Caco-2 (cell line): ENCODE data around the gene GNAQ. TPM values are rescaled to one million over a fixed set of nuclear protein-coding genes. Genes with fewer than 3 reads are reported as not detected.
A peak's percentile ranks its signal among the peaks of the same experiment; 100 is the strongest.

Experiments
- BruUV-seq: library from RNA; stranded (reverse); fragments of 400-500 nt; replicated peaks from 2 replicates; lab custom pipeline; 2021; lab: Mats Ljungman, UMichigan
- CTCF ChIA-PET: fragments of 300-600 bp; sonication (Branson Sonifier 250); formaldehyde crosslinking; loops from one replicate; lab custom pipeline; 2022; ENCODE audit warnings: antibody characterized with exemption; lab: Charles Lee
- POLR2A ChIA-PET: fragments of 300-600 bp; sonication (Branson Sonifier 250); formaldehyde crosslinking; loops from one replicate; lab custom pipeline; 2022; ENCODE audit warnings: antibody characterized with exemption; lab: Charles Lee
- DNase-seq, 2 experiments: peaks; one replicate each; pipeline versions ENCODE4 v3.0.0 to v3.0.0-alpha.2; 2020 to 2022
- H3K27me3 ChIP-seq: replicated peaks from 2 replicates; pipeline ENCODE4 v1.6.0; 2011; ENCODE audit warnings: low read length; ENCODE audit not compliant: control insufficient read depth, insufficient read depth
- H3K36me3 ChIP-seq: 2 replicates; pipeline ENCODE4 v1.5.1; 2011; ENCODE audit warnings: low read length; ENCODE audit not compliant: control insufficient read depth, insufficient read depth
- H3K4me1 ChIP-seq: fragments of 250-450 bp; sonication (Bioruptor Pico); 2 replicates; pipeline ENCODE4 v1.5.1; 2020; ENCODE audit warnings: mild to moderate bottlenecking
- H3K4me3 ChIP-seq: 2 replicates; pipeline ENCODE4 v1.5.1; 2011; ENCODE audit warnings: low read depth, mild to moderate bottlenecking, control low read depth, low read length
- H3K9me3 ChIP-seq: fragments of 250-450 bp; sonication (Bioruptor Pico); 2 replicates; pipeline ENCODE4 v1.5.1; 2020; ENCODE audit warnings: mild to moderate bottlenecking, moderate library complexity
- H3K27ac Mint-ChIP-seq: one replicate; pipeline ENCODE4 v1.8.0; 2022; ENCODE audit warnings: mixed read lengths; ENCODE audit not compliant: unreplicated experiment
- H3K27me3 Mint-ChIP-seq: one replicate; pipeline ENCODE4 v1.8.0; 2022; ENCODE audit warnings: mixed read lengths; ENCODE audit not compliant: insufficient read depth, unreplicated experiment
- H3K36me3 Mint-ChIP-seq: one replicate; pipeline ENCODE4 v1.8.0; 2022; ENCODE audit warnings: mild to moderate bottlenecking, mixed read lengths; ENCODE audit not compliant: insufficient read depth, unreplicated experiment
- H3K4me1 Mint-ChIP-seq: one replicate; pipeline ENCODE4 v1.8.0; 2022; ENCODE audit warnings: low read depth, mixed read lengths; ENCODE audit not compliant: unreplicated experiment
- H3K4me3 Mint-ChIP-seq: one replicate; pipeline ENCODE4 v1.8.0; 2022; ENCODE audit warnings: mild to moderate bottlenecking, moderate library complexity, mixed read lengths; ENCODE audit not compliant: unreplicated experiment
- H3K9me3 Mint-ChIP-seq: one replicate; pipeline ENCODE4 v1.8.0; 2022; ENCODE audit warnings: mixed read lengths; ENCODE audit not compliant: unreplicated experiment
- intact Hi-C: fragments of 100-400 bp; cut with micrococcal nuclease; formaldehyde crosslinking; loops from one replicate; pipeline ENCODE4 v1.10.0; 2022; ENCODE audit not compliant: unreplicated experiment
- total RNA-seq: library from RNA; stranded (reverse); gene quantifications from 2 replicates; pipeline ENCODE4 v1.2.3, GENCODE V29; 2022
- TF ChIP-seq, protein P1 (sequence below), 2 experiments: fragments of 200-600 bp in 1 of 2; IDR thresholded peaks; 1 replicate in 1 of 2; 2 replicates in 1 of 2; pipeline versions ENCODE4 v1.5.1 to v1.8.0; 2011 to 2022; ENCODE audit warnings: antibody characterized with exemption in 1 of 2, control low read depth in 1 of 2, inconsistent platforms in 1 of 2, low read depth in 1 of 2, low read length in 1 of 2, mild to moderate bottlenecking in 1 of 2, moderate library complexity in 1 of 2; ENCODE audit not compliant: insufficient read depth in 1 of 2, severe bottlenecking in 1 of 2, unreplicated experiment in 1 of 2

Gene GNAQ
- total RNA-seq, 1 experiment from 2014 or later: 10.1 TPM

- Mint-ChIP-seq H3K27ac (no peak overlapping the region), H3K27me3 (no peaks in the 10 kb centered on the region), H3K4me1 (no peaks in the 10 kb centered on the region), H3K36me3 (no peaks in the 10 kb centered on the region), H3K4me3 (no peak overlapping the region), H3K9me3 (no peaks in the 10 kb centered on the region)
- no peaks in the 10 kb centered on the region for H3K27me3 ChIP-seq
- H3K4me1 ChIP-seq: no peaks in the 10 kb centered on the region
- H3K4me3 ChIP-seq: no peak overlapping the region
- intact Hi-C loops: no loop called here
- no peaks in the 10 kb centered on the region for H3K9me3 ChIP-seq
- no peaks in the 10 kb centered on the region for H3K36me3 ChIP-seq
- no TSS peak for BruUV-seq
- TF ChIP-seq, protein P1, sequence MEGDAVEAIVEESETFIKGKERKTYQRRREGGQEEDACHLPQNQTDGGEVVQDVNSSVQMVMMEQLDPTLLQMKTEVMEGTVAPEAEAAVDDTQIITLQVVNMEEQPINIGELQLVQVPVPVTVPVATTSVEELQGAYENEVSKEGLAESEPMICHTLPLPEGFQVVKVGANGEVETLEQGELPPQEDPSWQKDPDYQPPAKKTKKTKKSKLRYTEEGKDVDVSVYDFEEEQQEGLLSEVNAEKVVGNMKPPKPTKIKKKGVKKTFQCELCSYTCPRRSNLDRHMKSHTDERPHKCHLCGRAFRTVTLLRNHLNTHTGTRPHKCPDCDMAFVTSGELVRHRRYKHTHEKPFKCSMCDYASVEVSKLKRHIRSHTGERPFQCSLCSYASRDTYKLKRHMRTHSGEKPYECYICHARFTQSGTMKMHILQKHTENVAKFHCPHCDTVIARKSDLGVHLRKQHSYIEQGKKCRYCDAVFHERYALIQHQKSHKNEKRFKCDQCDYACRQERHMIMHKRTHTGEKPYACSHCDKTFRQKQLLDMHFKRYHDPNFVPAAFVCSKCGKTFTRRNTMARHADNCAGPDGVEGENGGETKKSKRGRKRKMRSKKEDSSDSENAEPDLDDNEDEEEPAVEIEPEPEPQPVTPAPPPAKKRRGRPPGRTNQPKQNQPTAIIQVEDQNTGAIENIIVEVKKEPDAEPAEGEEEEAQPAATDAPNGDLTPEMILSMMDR (IDR thresholded peaks at IDR 0.05; ENCODE audit: insufficient read depth in 1 of 2, low read depth in 1 of 2, low read length in 1 of 2, severe bottlenecking in 1 of 2, unreplicated experiment in 1 of 2): no peak
- POLR2A ChIA-PET: no interaction called here
- CTCF ChIA-PET: no interaction called here
- DNase-seq: no peak
Observed at GRCh38 chr9:77987880-77988525, 43.6 kb downstream of the GNAQ start.

DNA sequence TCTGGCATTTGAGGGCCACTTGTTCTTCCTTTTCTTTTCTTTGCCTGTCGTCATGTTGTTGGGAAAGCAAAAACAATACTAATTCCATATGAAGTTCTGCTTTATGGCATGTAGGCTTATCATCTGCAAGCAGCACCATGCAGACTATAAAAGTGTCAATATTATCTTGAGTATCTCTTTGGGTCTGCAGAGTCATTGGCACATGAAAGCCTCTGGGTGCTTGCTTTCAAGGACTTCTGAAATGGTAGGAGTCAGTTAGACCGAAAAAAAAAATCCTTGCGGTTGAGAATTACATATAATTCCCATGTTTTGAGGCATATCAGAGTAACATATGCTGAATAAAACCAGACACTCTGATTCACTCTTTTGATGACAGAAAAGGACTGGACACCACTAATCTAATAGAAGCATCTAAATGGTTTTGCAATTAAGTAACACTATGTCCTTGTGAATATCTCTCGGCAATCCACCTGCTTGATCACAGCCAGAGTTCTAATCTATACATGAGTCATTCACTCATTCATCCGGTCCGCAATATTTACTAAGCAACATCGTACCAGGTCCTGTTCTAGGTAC lies 44.4 kb downstream of the GNAQ start:
- no peaks in the 10 kb centered on the region for H3K9me3 ChIP-seq
- DNase-seq: no peak
- no peaks in the 10 kb centered on the region for H3K27me3 ChIP-seq
- no peak overlapping the region for H3K4me3 ChIP-seq
- H3K36me3 ChIP-seq: no peaks in the 10 kb centered on the region
- Mint-ChIP-seq H3K27ac (no peak overlapping the region), H3K4me3 (no peak overlapping the region), H3K4me1 (no peaks in the 10 kb centered on the region), H3K9me3 (no peaks in the 10 kb centered on the region), H3K27me3 (no peaks in the 10 kb centered on the region), H3K36me3 (no peaks in the 10 kb centered on the region)
- no peaks in the 10 kb centered on the region for H3K4me1 ChIP-seq
- no TSS peak for BruUV-seq
- TF ChIP-seq, protein P1 (IDR thresholded peaks at IDR 0.05; ENCODE audit: insufficient read depth in 1 of 2, low read depth in 1 of 2, low read length in 1 of 2, severe bottlenecking in 1 of 2, unreplicated experiment in 1 of 2): no peak
- intact Hi-C loops: no loop called here
- POLR2A ChIA-PET: no interaction called here
- CTCF ChIA-PET: no interaction called here

DNA sequence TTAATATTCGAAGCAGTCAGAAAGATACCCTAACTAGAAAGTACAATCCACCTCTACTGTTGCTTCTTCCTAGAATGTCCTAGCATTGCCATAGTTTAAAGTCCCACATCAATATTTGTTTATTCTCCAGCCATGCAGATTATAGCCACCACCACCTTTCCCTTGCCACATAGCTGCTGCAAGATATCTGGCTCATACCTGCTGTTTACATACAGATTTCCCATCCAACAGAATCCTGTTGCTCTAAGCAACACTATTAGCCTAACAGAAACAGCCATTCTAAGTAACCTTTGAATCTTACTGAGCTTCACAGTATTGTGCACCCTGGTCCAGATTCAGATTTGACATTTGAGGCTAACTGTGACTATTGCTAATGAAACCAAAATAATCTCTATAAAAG lies 45.6 kb downstream of the GNAQ start:
- H3K9me3 Mint-ChIP-seq: no peaks in the 10 kb centered on the region
- no peaks in the 10 kb centered on the region for H3K27me3 ChIP-seq
- H3K4me1 Mint-ChIP-seq: no peaks in the 10 kb centered on the region
- TF ChIP-seq, protein P1 (IDR thresholded peaks at IDR 0.05; ENCODE audit: insufficient read depth in 1 of 2, low read depth in 1 of 2, low read length in 1 of 2, severe bottlenecking in 1 of 2, unreplicated experiment in 1 of 2): no peak
- no peak overlapping the region for H3K4me3 ChIP-seq
- H3K27ac Mint-ChIP-seq: no peak overlapping the region
- BruUV-seq: no TSS peak
- H3K9me3 ChIP-seq: no peaks in the 10 kb centered on the region
- ChIA-PET CTCF (no interaction called here), POLR2A (interaction anchor here (0.6 kb wide), 1 partner anchor 90 kb away, joined by 3 read pairs; no protein-coding TSS in a partner anchor)
- H3K27me3 Mint-ChIP-seq: no peaks in the 10 kb centered on the region
- DNase-seq: peak in 1 of 2 experiments; percentile 5
- no peaks in the 10 kb centered on the region for H3K36me3 Mint-ChIP-seq
- no peaks in the 10 kb centered on the region for H3K36me3 ChIP-seq
- H3K4me1 ChIP-seq: no peaks in the 10 kb centered on the region
- intact Hi-C loops: no loop called here
- H3K4me3 Mint-ChIP-seq: no peak overlapping the region
